ENCODE data around the gene IGFBPL1.

DNA sequence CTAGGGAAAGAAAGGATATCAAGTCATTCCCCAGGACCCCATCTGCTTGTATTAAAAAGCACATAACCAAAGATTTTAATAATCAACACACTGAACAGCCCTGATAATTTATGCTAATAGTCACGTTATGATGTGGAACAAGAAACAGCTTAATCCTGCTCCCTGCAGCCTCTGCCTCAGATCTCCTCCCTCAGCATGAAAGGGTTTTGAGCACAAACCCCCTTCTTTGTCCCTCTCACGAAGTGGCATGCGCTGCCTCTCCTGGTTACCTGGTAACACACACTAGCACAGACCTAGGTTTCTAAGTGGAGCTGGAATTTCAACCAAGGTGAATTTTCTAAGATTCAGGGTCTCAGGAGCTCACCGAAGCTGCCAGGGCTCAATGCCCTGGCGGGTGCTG lies 5.1 kb downstream of the IGFBPL1 start:
- TF ChIP-seq CTCF (IDR thresholded peaks at IDR 0.05; ENCODE audit: low read length) = no peak
- TF ChIP-seq EZH2 (optimal IDR thresholded peaks at IDR 0.05; ENCODE audit: low read depth, low read length) = no peak

All from MM.1S (cell line).